Body of pancreas (tissue), 4 donors: ENCODE data around the gene ROBO2. TPM values are rescaled to one million over a fixed set of nuclear protein-coding genes. Genes with fewer than 3 reads are reported as not detected.

Experiments
- ATAC-seq: fragments of 150-250 bp; one replicate; pipeline ENCODE4 v1.9.1; 2016
- DNase-seq, 4 donors: peaks; one replicate each; pipeline ENCODE4 v3.0.0-alpha.2; 2019
- H3K27ac ChIP-seq, 4 donors: fragments of 200-600 bp; sonication (generic); 1 replicate in 3 of 4; 2 replicates in 1 of 4; pipeline versions ENCODE4 v1.5.1 to v1.6.1; 2016 to 2019; ENCODE audit warnings: mild to moderate bottlenecking in 1 of 4, mixed read lengths in 1 of 4, moderate library complexity in 1 of 4
- H3K27me3 ChIP-seq, 2 donors: fragments of 200-600 bp; sonication (generic); one replicate each; pipeline ENCODE4 v1.6.0; 2016; ENCODE audit warnings: mild to moderate bottlenecking in 1 of 2
- H3K36me3 ChIP-seq, 2 donors: fragments of 200-600 bp; sonication (generic); replicated peaks in 1 of 2; 2 replicates each; pipeline ENCODE4 v1.5.1; 2016; ENCODE audit warnings: low read depth in 2 of 2; ENCODE audit not compliant: insufficient read depth in 1 of 2
- H3K4me1 ChIP-seq: fragments of 200-600 bp; sonication (generic); one replicate; pipeline ENCODE4 v1.6.0; 2016
- H3K4me3 ChIP-seq, 2 donors: fragments of 200-600 bp; sonication (generic); 1 replicate in 1 of 2; 2 replicates in 1 of 2; pipeline ENCODE4 v1.5.1; 2016 to 2019
- H3K9me3 ChIP-seq, 3 donors: fragments of 200-600 bp; sonication (generic); 1 replicate in 2 of 3; 2 replicates in 1 of 3; pipeline ENCODE4 v1.5.1; 2016
- CTCF ChIP-seq, 7 experiments: fragments of 450-650 bp in 4 of 7; fragments of 200-600 bp in 3 of 7; sonication (generic) in 3 of 7; IDR thresholded peaks; one replicate each; pipeline ENCODE4 v1.5.1; 2016 to 2019; ENCODE audit warnings: antibody characterized with exemption in 7 of 7
- POLR2A ChIP-seq, 3 donors: fragments of 450-650 bp; IDR thresholded peaks; one replicate each; pipeline ENCODE4 v1.6.1; 2016; ENCODE audit warnings: antibody characterized with exemption in 3 of 3, mild to moderate bottlenecking in 2 of 3
- WGBS, 2 donors: methylation state at CpG; one replicate each; pipeline ENCODE4 v1.1.5; 2017; 5-methylcytosine and 5-hydroxymethylcytosine counted together
- intact Hi-C: fragments of 100-400 bp; cut with DNase I; formaldehyde crosslinking; loops from one replicate; pipeline ENCODE4 v1.15.1; 2023
- total RNA-seq, 2 donors: library from RNA; depleted of rRNA; stranded (reverse); fragments of >200 nt; gene quantifications; one replicate each; pipeline ENCODE4 v1.1.0, GENCODE V29; 2016

Gene ROBO2
- total RNA-seq, 2 donors from 2014 or later, result 1.3 to 3.0 TPM

GRCh38 chr3:77160931-77161497 is 121.1 kb downstream of the ROBO2 start:
- Histone ChIP-seq H3K36me3 (no peaks in the 10 kb centered on the region), H3K9me3 (no peaks in the 10 kb centered on the region), H3K27me3 (no peaks in the 10 kb centered on the region), H3K4me3 (no peak overlapping the region), H3K27ac (no peak overlapping the region), H3K4me1 (no peaks in the 10 kb centered on the region)
- ATAC-seq (no peak), DNase-seq (no peak)
- whole genome bisulfite sequencing, 2 donors, result 75 to 87% methylated on average over 2 of the region's 2 CpGs
- intact Hi-C loops, result no loop called here
- TF ChIP-seq POLR2A (IDR thresholded peaks at IDR 0.05) (no peak), CTCF (IDR thresholded peaks at IDR 0.05) (no peak)

GRCh38 chr3:77169823-77170222 is 129.9 kb downstream of the ROBO2 start:
- 72 to 86% methylated on average over 4 of the region's 4 CpGs for WGBS, 2 donors
- TF ChIP-seq POLR2A (IDR thresholded peaks at IDR 0.05) (no peak), CTCF (IDR thresholded peaks at IDR 0.05) (no peak)
- Histone ChIP-seq H3K4me3 (no peak overlapping the region), H3K9me3 (no peaks in the 10 kb centered on the region), H3K4me1 (no peaks in the 10 kb centered on the region), H3K36me3 (no peaks in the 10 kb centered on the region), H3K27me3 (no peaks in the 10 kb centered on the region), H3K27ac (no peak overlapping the region)
- DNase-seq, result no peak
- no peak for ATAC-seq
- intact Hi-C loops, result no loop called here

- Histone ChIP-seq H3K4me3 (no peak overlapping the region), H3K36me3 (no peaks in the 10 kb centered on the region), H3K27me3 (no peaks in the 10 kb centered on the region), H3K4me1 (no peaks in the 10 kb centered on the region), H3K9me3 (no peaks in the 10 kb centered on the region), H3K27ac (no peak overlapping the region)
- WGBS, 2 donors, result 51 to 53% methylated on average over 5 of the region's 5 CpGs
- ATAC-seq, result no peak
- intact Hi-C loops, result no loop called here
- DNase-seq, result no peak
- TF ChIP-seq CTCF (IDR thresholded peaks at IDR 0.05) (no peak), POLR2A (IDR thresholded peaks at IDR 0.05) (no peak)
Observed at GRCh38 chr3:77171026-77171425, 131.1 kb downstream of the ROBO2 start.

GRCh38 chr3:77179762-77180161 is 139.9 kb downstream of the ROBO2 start:
- H3K27me3 ChIP-seq, result no peaks in the 10 kb centered on the region
- H3K4me3 ChIP-seq, result no peak overlapping the region
- no peaks in the 10 kb centered on the region for H3K36me3 ChIP-seq
- no peak for TF ChIP-seq CTCF (IDR thresholded peaks at IDR 0.05)
- TF ChIP-seq POLR2A (IDR thresholded peaks at IDR 0.05), result no peak
- intact Hi-C loops, result no loop called here
- peaks cover 3% of the 10 kb centered on the region for H3K4me1 ChIP-seq
- DNase-seq (no peak), ATAC-seq (no peak)
- no peaks in the 10 kb centered on the region for H3K9me3 ChIP-seq
- no peak overlapping the region for H3K27ac ChIP-seq
- WGBS, 2 donors, result 9 to 12% methylated on average over 5 of the region's 5 CpGs

GRCh38 chr3:77182341-77182740 is 142.4 kb downstream of the ROBO2 start:
- Histone ChIP-seq H3K9me3 (no peaks in the 10 kb centered on the region), H3K27me3 (no peaks in the 10 kb centered on the region), H3K4me3 (no peak overlapping the region), H3K4me1 (peaks cover 3% of the 10 kb centered on the region), H3K27ac (no peak overlapping the region), H3K36me3 (no peaks in the 10 kb centered on the region)
- DNase-seq (no peak), ATAC-seq (no peak)
- TF ChIP-seq CTCF (IDR thresholded peaks at IDR 0.05), result no peak
- no peak for TF ChIP-seq POLR2A (IDR thresholded peaks at IDR 0.05)
- 76 to 81% methylated on average over 4 of the region's 4 CpGs for WGBS, 2 donors
- intact Hi-C loops, result no loop called here
